MM.1S (cell line): ENCODE results near the gene DAZAP1.
A peak's percentile ranks its signal among the peaks of the same experiment; 100 is the strongest.

Experiments used
- DNase-seq: peaks from one replicate; pipeline ENCODE4 v3.0.0-alpha.2; 2015
- H2AFZ ChIP-seq: fragments of 300-600 bp; sonication (generic); 2 replicates; pipeline ENCODE4 v1.6.0; 2016; ENCODE audit warnings: antibody characterized with exemption, low read length
- H3F3A ChIP-seq: fragments of 300-600 bp; sonication (generic); 2 replicates; pipeline ENCODE4 v1.6.1; 2016; ENCODE audit warnings: mild to moderate bottlenecking, antibody characterized with exemption, low read length, moderate library complexity, mixed read lengths; ENCODE audit not compliant: insufficient read depth
- H3K27ac ChIP-seq: fragments of 300-600 bp; sonication (generic); 2 replicates; pipeline ENCODE4 v1.5.1; 2016; ENCODE audit warnings: mild to moderate bottlenecking, low read length
- H3K27me3 ChIP-seq: fragments of 300-600 bp; sonication (generic); replicated peaks from 2 replicates; pipeline ENCODE4 v1.6.0; 2016; ENCODE audit warnings: low read length; ENCODE audit not compliant: insufficient read depth
- H3K36me3 ChIP-seq: fragments of 300-600 bp; sonication (generic); replicated peaks from 2 replicates; pipeline ENCODE4 v1.6.1; 2016; ENCODE audit warnings: mild to moderate bottlenecking, low read length, mixed read lengths; ENCODE audit not compliant: insufficient read depth
- H3K4me1 ChIP-seq: fragments of 300-600 bp; sonication (generic); 2 replicates; pipeline ENCODE4 v1.6.1; 2016; ENCODE audit warnings: low read length, mixed read lengths
- H3K4me2 ChIP-seq: fragments of 300-600 bp; sonication (generic); 2 replicates; pipeline ENCODE4 v1.6.0; 2016; ENCODE audit warnings: low read depth, low read length
- H3K4me3 ChIP-seq: fragments of 300-600 bp; sonication (generic); 2 replicates; pipeline ENCODE4 v1.5.1; 2016; ENCODE audit warnings: low read length, mixed read lengths
- H3K79me2 ChIP-seq: fragments of 300-600 bp; sonication (generic); 2 replicates; pipeline ENCODE4 v1.6.1; 2016; ENCODE audit warnings: mixed run types, low read length, mixed read lengths
- H3K9ac ChIP-seq: fragments of 300-600 bp; sonication (generic); 2 replicates; pipeline ENCODE4 v1.6.1; 2016; ENCODE audit warnings: low read length, mixed read lengths
- H3K9me2 ChIP-seq: fragments of 300-600 bp; sonication (generic); replicated peaks from 2 replicates; pipeline ENCODE4 v1.6.1; 2016; ENCODE audit warnings: mild to moderate bottlenecking, low read length, mixed read lengths; ENCODE audit not compliant: insufficient read depth
- H3K9me3 ChIP-seq: fragments of 300-600 bp; sonication (generic); replicated peaks from 2 replicates; pipeline ENCODE4 v1.6.1; 2016; ENCODE audit warnings: mild to moderate bottlenecking, low read length, mixed read lengths; ENCODE audit not compliant: insufficient read depth
- H4K20me1 ChIP-seq: fragments of 300-600 bp; sonication (generic); 2 replicates; pipeline ENCODE4 v1.6.1; 2016; ENCODE audit warnings: mild to moderate bottlenecking, low read length, moderate library complexity, mixed read lengths; ENCODE audit not compliant: insufficient read depth
- CTCF ChIP-seq: fragments of 300-600 bp; sonication (generic); IDR thresholded peaks from 2 replicates; pipeline ENCODE4 v1.5.1; 2016; ENCODE audit warnings: antibody characterized with exemption, low read length, mixed read lengths
- EZH2 ChIP-seq: fragments of 300-600 bp; sonication (generic); optimal IDR thresholded peaks from 2 replicates; pipeline ENCODE3; 2017; ENCODE audit warnings: low read depth, mild to moderate bottlenecking, antibody characterized with exemption, low read length, mixed read lengths
- EZH2phosphoT487 ChIP-seq: fragments of 300-600 bp; sonication (generic); IDR thresholded peaks from 2 replicates; pipeline ENCODE4 v1.6.1; 2018; ENCODE audit warnings: antibody characterized with exemption, low read length

Gene DAZAP1

GRCh38 chr19:1383312-1384084 is 23.9 kb upstream of the DAZAP1 start, which contains the start of gene NDUFS7:
TSS of gene NDUFS7 (plus strand) at chr19:1383907. CDS start at chr19:1383927, 20 bp downstream.
- Histone ChIP-seq H4K20me1 (no peaks in the 10 kb centered on the region), H3K9me3 (no peaks in the 10 kb centered on the region), H3K4me1 (0 out of 2 replicates have a peak, but pooled peaks cover 3% of the 10 kb centered on the region), H3K4me3 (peak within 1 kb of the TSS; percentile 96), H2AFZ (peak within 1 kb of the TSS; percentile 75), H3K9me2 (no peaks in the 10 kb centered on the region), H3F3A (peaks cover 20% of the 10 kb centered on the region), H3K27ac (peak within 1 kb of the TSS; percentile 78; the same call in 1 of the 2 replicates), H3K9ac (peak within 1 kb of the TSS; percentile 91), H3K36me3 (no peaks in the 10 kb centered on the region), H3K4me2 (peak within 1 kb of the TSS; percentile 85), H3K79me2 (peaks cover 45% of the 10 kb centered on the region), H3K27me3 (no peaks in the 10 kb centered on the region)
- peak; percentile 94 for DNase-seq
- TF ChIP-seq CTCF (peak; percentile 36), EZH2 (no peak), EZH2phosphoT487 (no peak)

- H3K4me3 ChIP-seq, result peak overlapping the region; percentile 96
- H3K79me2 ChIP-seq, result peaks cover 49% of the 10 kb centered on the region
- no peaks in the 10 kb centered on the region; the same call in 1 of the 2 replicates for H3K36me3 ChIP-seq
- H2AFZ ChIP-seq, result peak overlapping the region; percentile 75
- TF ChIP-seq EZH2phosphoT487 (no peak), CTCF (no peak), EZH2 (no peak)
- DNase-seq, result no peak
- H3K9me2 ChIP-seq, result no peaks in the 10 kb centered on the region
- H3K9ac ChIP-seq, result peak overlapping the region; percentile 91
- peak overlapping the region; percentile 78; the same call in 1 of the 2 replicates for H3K27ac ChIP-seq
- 0 out of 2 replicates have a peak, but pooled peaks cover 3% of the 10 kb centered on the region for H3K4me1 ChIP-seq
- no peaks in the 10 kb centered on the region for H3K9me3 ChIP-seq
- no peaks in the 10 kb centered on the region for H4K20me1 ChIP-seq
- H3F3A ChIP-seq, result peaks cover 20% of the 10 kb centered on the region
- H3K27me3 ChIP-seq, result no peaks in the 10 kb centered on the region
- H3K4me2 ChIP-seq, result peak overlapping the region; percentile 85
Measured at GRCh38 chr19:1384085-1384462, 23.3 kb upstream of the DAZAP1 start.

- H4K20me1 ChIP-seq, result no peaks in the 10 kb centered on the region
- peak overlapping the region; percentile 75 for H2AFZ ChIP-seq
- 0 out of 2 replicates have a peak, but pooled peaks cover 3% of the 10 kb centered on the region for H3K4me1 ChIP-seq
- H3F3A ChIP-seq, result peaks cover 20% of the 10 kb centered on the region
- H3K27ac ChIP-seq, result peak overlapping the region; percentile 78; the same call in 1 of the 2 replicates
- no peaks in the 10 kb centered on the region for H3K27me3 ChIP-seq
- TF ChIP-seq CTCF (no peak), EZH2phosphoT487 (no peak), EZH2 (no peak)
- H3K9me3 ChIP-seq, result no peaks in the 10 kb centered on the region
- DNase-seq, result peak; percentile 43
- H3K4me3 ChIP-seq, result peak overlapping the region; percentile 96
- H3K79me2 ChIP-seq, result peaks cover 54% of the 10 kb centered on the region
- H3K4me2 ChIP-seq, result peak overlapping the region; percentile 85
- peak overlapping the region; percentile 91 for H3K9ac ChIP-seq
- no peaks in the 10 kb centered on the region for H3K9me2 ChIP-seq
- no peaks in the 10 kb centered on the region; the same call in 1 of the 2 replicates for H3K36me3 ChIP-seq
Measured at GRCh38 chr19:1384478-1385110, 22.8 kb upstream of the DAZAP1 start.
